Dendritic cell treated with granulocyte-macrophage colony-stimulating factor and Interleukin-4, amounts not matched to agents 40 ng/mL and 50 ng/mL, for 4 days (primary cell): ENCODE results near the gene NAGA.
A peak's percentile ranks its signal among the peaks of the same experiment; 100 is the strongest.
"Not testable (repeated sequence)": the region's sequence is repeated elsewhere in the genome, so short reads cannot be mapped to it uniquely, and the experiment has no call there.

ENCODE experiments used
- H3K27ac Mint-ChIP-seq: one replicate; pipeline ENCODE4 v1.8.0; 2022; ENCODE audit warnings: mild to moderate bottlenecking, mixed read lengths
- H3K27me3 Mint-ChIP-seq: one replicate; pipeline ENCODE4 v1.8.0; 2022; ENCODE audit warnings: mild to moderate bottlenecking, mixed read lengths
- H3K36me3 Mint-ChIP-seq: one replicate; pipeline ENCODE4 v1.8.0; 2022; ENCODE audit warnings: low read depth, mixed read lengths
- H3K4me1 Mint-ChIP-seq: one replicate; pipeline ENCODE4 v1.8.0; 2022; ENCODE audit warnings: low read depth, mixed read lengths
- H3K4me3 Mint-ChIP-seq: one replicate; pipeline ENCODE4 v1.8.0; 2022; ENCODE audit warnings: mild to moderate bottlenecking, moderate library complexity, mixed read lengths
- H3K9me3 Mint-ChIP-seq: one replicate; pipeline ENCODE4 v1.8.0; 2022; ENCODE audit warnings: mixed read lengths
- intact Hi-C: fragments of 100-400 bp; cut with micrococcal nuclease; formaldehyde crosslinking; loops from one replicate; pipeline ENCODE4 v1.15.0; 2022

Gene NAGA

GRCh38 chr22:42070517-42071422 is at the start of gene NAGA:
Gene NAGA, minus strand, starts transcription at chr22:42070812. Its CDS starts 515 bp downstream, at chr22:42070297.
- H3K36me3 Mint-ChIP-seq: peaks cover 58% of the 10 kb centered on the region
- H3K27me3 Mint-ChIP-seq: no peaks in the 10 kb centered on the region
- H3K9me3 Mint-ChIP-seq: no peaks in the 10 kb centered on the region
- H3K4me1 Mint-ChIP-seq: peaks cover 76% of the 10 kb centered on the region
- H3K4me3 Mint-ChIP-seq: peak within 1 kb of the TSS; percentile 82
- peak within 1 kb of the TSS; percentile 96 for H3K27ac Mint-ChIP-seq
- intact Hi-C loops: loop anchor here (1.0 to 2.0 kb wide), 4 partner anchors 9 to 104 kb away; partner anchors contain the start of genes NDUFA6, SMDT1 and WBP2NL

- peaks cover 6% of the 10 kb centered on the region for H3K27me3 Mint-ChIP-seq
- peaks cover 23% of the 10 kb centered on the region for H3K9me3 Mint-ChIP-seq
- no peak overlapping the region for H3K4me3 Mint-ChIP-seq
- H3K4me1 Mint-ChIP-seq: peaks cover 15% of the 10 kb centered on the region
- H3K27ac Mint-ChIP-seq: no peak overlapping the region
- H3K36me3 Mint-ChIP-seq: peaks cover 11% of the 10 kb centered on the region
- intact Hi-C loops: no loop called here
Measured at GRCh38 chr22:42116848-42117424, 46.3 kb upstream of the NAGA start.

GRCh38 chr22:42115420-42115830 is 44.8 kb upstream of the NAGA start:
- intact Hi-C loops, H3K4me1 Mint-ChIP-seq, H3K27me3 Mint-ChIP-seq, H3K27ac Mint-ChIP-seq, H3K4me3 Mint-ChIP-seq: not testable (repeated sequence)
- Mint-ChIP-seq H3K36me3 (peaks cover 11% of the 10 kb centered on the region), H3K9me3 (peaks cover 23% of the 10 kb centered on the region)

GRCh38 chr22:42114721-42115120 is 44.1 kb upstream of the NAGA start:
- Mint-ChIP-seq H3K4me1 (peaks cover 2% of the 10 kb centered on the region), H3K4me3 (no peak overlapping the region), H3K27me3 (peaks cover under 1% of the 10 kb centered on the region), H3K9me3 (peaks cover 23% of the 10 kb centered on the region), H3K36me3 (peaks cover 11% of the 10 kb centered on the region), H3K27ac (no peak overlapping the region)
- intact Hi-C loops: no loop called here

GRCh38 chr22:42112793-42113192 is 42.2 kb upstream of the NAGA start:
- intact Hi-C loops: loop anchor here (2.0 kb wide), 1 partner anchor 146 kb away; no protein-coding TSS in a partner anchor
- H3K27me3 Mint-ChIP-seq, H3K4me1 Mint-ChIP-seq, H3K27ac Mint-ChIP-seq, H3K4me3 Mint-ChIP-seq: not testable (repeated sequence)
- peaks cover 23% of the 10 kb centered on the region for H3K9me3 Mint-ChIP-seq
- H3K36me3 Mint-ChIP-seq: peaks cover 11% of the 10 kb centered on the region

GRCh38 chr22:42111798-42112197 is 41.2 kb upstream of the NAGA start:
- no peak overlapping the region for H3K27ac Mint-ChIP-seq
- H3K36me3 Mint-ChIP-seq: peaks cover 11% of the 10 kb centered on the region
- no peaks in the 10 kb centered on the region for H3K27me3 Mint-ChIP-seq
- no peak overlapping the region for H3K4me3 Mint-ChIP-seq
- peaks cover 23% of the 10 kb centered on the region for H3K9me3 Mint-ChIP-seq
- intact Hi-C loops: loop anchor here (2.0 kb wide), 1 partner anchor 145 kb away; no protein-coding TSS in a partner anchor
- no peaks in the 10 kb centered on the region for H3K4me1 Mint-ChIP-seq

GRCh38 chr22:42108848-42109247 is 38.2 kb upstream of the NAGA start:
- intact Hi-C loops: no loop called here
- H3K4me1 Mint-ChIP-seq: no peaks in the 10 kb centered on the region
- H3K27ac Mint-ChIP-seq: no peak overlapping the region
- no peaks in the 10 kb centered on the region for H3K27me3 Mint-ChIP-seq
- H3K9me3 Mint-ChIP-seq: peaks cover 24% of the 10 kb centered on the region
- H3K4me3 Mint-ChIP-seq: no peak overlapping the region
- peaks cover 11% of the 10 kb centered on the region for H3K36me3 Mint-ChIP-seq

- H3K4me1 Mint-ChIP-seq, intact Hi-C loops, H3K27ac Mint-ChIP-seq, H3K27me3 Mint-ChIP-seq, H3K4me3 Mint-ChIP-seq: not testable (repeated sequence)
- H3K36me3 Mint-ChIP-seq: peaks cover 34% of the 10 kb centered on the region
- H3K9me3 Mint-ChIP-seq: peaks cover 57% of the 10 kb centered on the region
Measured at GRCh38 chr22:42104332-42104860, 33.8 kb upstream of the NAGA start.

GRCh38 chr22:42101199-42101598 is 30.6 kb upstream of the NAGA start:
- peaks cover 39% of the 10 kb centered on the region for H3K36me3 Mint-ChIP-seq
- H3K27me3 Mint-ChIP-seq: no peaks in the 10 kb centered on the region
- no peaks in the 10 kb centered on the region for H3K4me1 Mint-ChIP-seq
- no peak overlapping the region for H3K27ac Mint-ChIP-seq
- peaks cover 62% of the 10 kb centered on the region for H3K9me3 Mint-ChIP-seq
- H3K4me3 Mint-ChIP-seq: no peak overlapping the region
- intact Hi-C loops: no loop called here

- Mint-ChIP-seq H3K4me1 (peaks cover 23% of the 10 kb centered on the region), H3K9me3 (no peaks in the 10 kb centered on the region), H3K36me3 (peaks cover 36% of the 10 kb centered on the region), H3K4me3 (peak overlapping the region; percentile 98), H3K27me3 (no peaks in the 10 kb centered on the region), H3K27ac (peak overlapping the region; percentile 100)
- intact Hi-C loops: loop anchor here (5.0 kb wide), 2 partner anchors 124 to 346 kb away; partner anchors contain the start of gene SEPTIN3
Measured at GRCh38 chr22:42091455-42091782, 20.8 kb upstream of the NAGA start.

GRCh38 chr22:42090596-42091454 is 20.2 kb upstream of the NAGA start, which contains the start of gene NDUFA6:
Gene NDUFA6, minus strand, starts transcription at chr22:42090772. Its CDS starts 28 bp downstream, at chr22:42090744.
- H3K9me3 Mint-ChIP-seq: no peaks in the 10 kb centered on the region

GRCh38 chr22:42086051-42086450 is 15.4 kb upstream of the NAGA start:
- Mint-ChIP-seq H3K9me3 (no peaks in the 10 kb centered on the region), H3K4me3 (no peak overlapping the region), H3K27me3 (no peaks in the 10 kb centered on the region), H3K27ac (no peak overlapping the region), H3K4me1 (peaks cover 45% of the 10 kb centered on the region), H3K36me3 (peaks cover 83% of the 10 kb centered on the region)
- intact Hi-C loops: no loop called here

More at GRCh38 chr22:42090596-42091454, 20.2 kb upstream of the NAGA start, which contains the start of gene NDUFA6:
- H3K27ac Mint-ChIP-seq: peak within 1 kb of the TSS; percentile 100
- no peaks in the 10 kb centered on the region for H3K27me3 Mint-ChIP-seq
- intact Hi-C loops: loop anchor here (1.0 to 5.0 kb wide), 4 partner anchors 12 to 346 kb away; partner anchors contain the start of genes NAGA, SEPTIN3 and SMDT1
- H3K4me1 Mint-ChIP-seq: peaks cover 23% of the 10 kb centered on the region
- H3K36me3 Mint-ChIP-seq: peaks cover 42% of the 10 kb centered on the region
- peak within 1 kb of the TSS; percentile 98 for H3K4me3 Mint-ChIP-seq

- Mint-ChIP-seq H3K36me3 (peaks cover 78% of the 10 kb centered on the region), H3K4me3 (no peak overlapping the region), H3K27me3 (no peaks in the 10 kb centered on the region), H3K27ac (peak overlapping the region; percentile 1), H3K4me1 (peaks cover 42% of the 10 kb centered on the region), H3K9me3 (no peaks in the 10 kb centered on the region)
- intact Hi-C loops: no loop called here
Measured at GRCh38 chr22:42084874-42085273, 14.3 kb upstream of the NAGA start.
